HG02840 (cell line): ENCODE data around the gene LRRC28.

Source experiments
- ATAC-seq: cut with Tn5 transposase; IDR thresholded peaks from one replicate; pipeline ENCODE4 v1.9.1; 2021; ENCODE audit warnings: mild to moderate bottlenecking, moderate library complexity, moderate number of reproducible peaks; ENCODE audit not compliant: unreplicated experiment, low FRiP score

Gene LRRC28

GRCh38 chr15:99296386-99296785 lies 45.1 kb downstream of the LRRC28 start:
- no peak for ATAC-seq

- no peak for ATAC-seq
Observed at GRCh38 chr15:99303907-99304306, 52.6 kb downstream of the LRRC28 start.

DNA sequence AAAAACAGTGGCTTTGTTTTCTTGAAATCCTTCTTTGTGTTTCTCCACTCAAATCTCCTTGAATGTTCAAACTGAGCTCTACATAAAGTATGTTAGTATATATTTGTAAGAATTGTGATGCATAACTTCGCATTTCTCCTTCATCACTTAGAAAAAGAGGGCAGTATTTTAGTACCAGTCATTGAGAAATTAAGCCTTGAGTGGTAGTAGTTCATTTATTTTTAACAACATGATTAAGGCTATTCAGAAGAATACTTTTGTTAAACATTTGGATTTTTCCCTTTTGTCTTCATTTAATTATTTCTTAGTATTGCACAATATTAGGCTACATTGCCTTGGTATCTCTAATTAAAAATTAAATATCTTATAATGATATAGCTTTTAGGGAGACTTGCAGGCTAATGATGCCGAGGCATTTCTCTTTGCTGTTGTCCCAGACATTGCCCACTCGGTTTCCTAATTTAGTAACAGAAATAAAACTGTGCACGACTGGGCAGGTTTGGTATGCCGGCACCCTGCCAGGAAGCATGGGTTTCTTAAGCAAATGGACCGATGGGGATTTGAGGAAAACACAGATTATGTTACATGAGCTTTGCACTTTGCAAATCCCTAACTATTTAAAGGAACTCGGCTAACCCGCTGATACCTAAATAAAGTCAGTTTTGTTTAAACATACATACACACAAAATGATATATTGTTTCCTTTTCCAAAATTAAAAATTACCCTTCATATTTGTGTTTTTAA lies 54.7 kb downstream of the LRRC28 start:
- ATAC-seq: no peak

DNA sequence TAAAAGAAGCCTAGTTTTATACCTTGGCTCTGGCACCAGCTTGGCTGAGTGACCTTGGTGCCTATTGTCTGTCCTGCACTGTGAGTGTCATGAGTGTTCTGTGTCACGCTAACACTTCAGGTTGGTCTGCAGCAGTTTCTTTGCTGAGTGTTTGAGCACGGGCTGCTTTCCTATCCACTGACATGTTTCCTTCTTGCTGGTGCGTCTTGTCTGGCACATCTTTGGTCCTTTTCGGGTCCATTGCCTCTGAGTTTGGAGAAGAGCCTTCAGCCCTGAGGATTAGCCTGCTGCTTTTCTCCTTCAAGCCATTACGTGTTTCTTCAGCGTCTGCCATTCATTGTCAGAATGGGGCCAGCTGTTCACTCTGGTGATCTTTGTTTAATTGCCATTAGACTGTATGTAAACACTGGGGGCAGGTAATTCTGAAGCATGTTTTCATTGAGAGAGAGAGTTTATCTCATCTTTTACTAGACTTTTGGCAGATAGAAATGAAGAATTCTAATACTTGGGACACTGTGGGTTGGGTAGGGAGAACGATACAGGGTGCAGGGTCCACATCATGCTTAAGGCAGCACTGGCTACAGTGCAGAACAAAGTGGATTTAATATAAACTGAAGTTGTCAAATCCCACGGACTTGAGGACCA lies 55.5 kb downstream of the LRRC28 start:
- no peak for ATAC-seq

- no peak for ATAC-seq
Observed at GRCh38 chr15:99307735-99308134, 56.5 kb downstream of the LRRC28 start.

DNA sequence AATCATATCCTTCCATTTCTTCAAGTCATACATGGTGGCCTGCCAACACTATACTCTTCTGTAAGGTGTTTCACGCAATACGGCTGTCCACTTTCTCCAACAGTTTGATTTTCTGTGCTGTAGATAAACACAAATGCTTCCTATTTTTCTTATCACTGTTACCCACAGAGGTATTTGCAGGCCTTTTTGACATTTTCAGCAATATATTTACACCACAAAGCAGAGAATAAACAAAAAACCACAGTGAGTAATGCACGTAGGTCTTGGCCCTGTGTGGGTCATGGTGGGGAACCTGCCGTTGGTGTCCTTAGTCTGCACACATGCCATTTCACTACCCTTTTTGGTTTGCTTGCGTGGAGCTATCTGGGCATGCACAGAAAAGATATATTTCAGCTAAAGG lies 59.5 kb downstream of the LRRC28 start:
- ATAC-seq: no peak

DNA sequence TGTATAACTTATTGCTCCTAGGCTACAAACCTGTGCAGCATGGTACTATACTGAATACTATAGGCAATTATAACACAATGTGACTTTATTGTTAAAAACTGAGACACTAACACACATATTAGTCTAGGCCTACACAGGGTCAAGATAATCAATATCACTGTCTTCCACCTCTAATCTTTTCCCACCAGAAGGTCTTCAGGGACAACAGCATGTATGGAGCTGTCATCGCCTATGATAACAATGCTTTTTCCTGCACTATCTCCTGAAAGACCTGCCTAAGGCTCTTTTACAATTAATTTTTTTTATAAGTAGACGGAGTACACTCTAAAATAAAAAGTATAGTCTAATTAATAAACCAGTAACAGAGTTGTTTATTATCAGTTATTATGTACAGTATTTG lies 60.9 kb downstream of the LRRC28 start:
- ATAC-seq: no peak

GRCh38 chr15:99312794-99313193 lies 61.5 kb downstream of the LRRC28 start:
- ATAC-seq: no peak

- ATAC-seq: no peak
Observed at GRCh38 chr15:99315636-99316035, 64.4 kb downstream of the LRRC28 start.

DNA sequence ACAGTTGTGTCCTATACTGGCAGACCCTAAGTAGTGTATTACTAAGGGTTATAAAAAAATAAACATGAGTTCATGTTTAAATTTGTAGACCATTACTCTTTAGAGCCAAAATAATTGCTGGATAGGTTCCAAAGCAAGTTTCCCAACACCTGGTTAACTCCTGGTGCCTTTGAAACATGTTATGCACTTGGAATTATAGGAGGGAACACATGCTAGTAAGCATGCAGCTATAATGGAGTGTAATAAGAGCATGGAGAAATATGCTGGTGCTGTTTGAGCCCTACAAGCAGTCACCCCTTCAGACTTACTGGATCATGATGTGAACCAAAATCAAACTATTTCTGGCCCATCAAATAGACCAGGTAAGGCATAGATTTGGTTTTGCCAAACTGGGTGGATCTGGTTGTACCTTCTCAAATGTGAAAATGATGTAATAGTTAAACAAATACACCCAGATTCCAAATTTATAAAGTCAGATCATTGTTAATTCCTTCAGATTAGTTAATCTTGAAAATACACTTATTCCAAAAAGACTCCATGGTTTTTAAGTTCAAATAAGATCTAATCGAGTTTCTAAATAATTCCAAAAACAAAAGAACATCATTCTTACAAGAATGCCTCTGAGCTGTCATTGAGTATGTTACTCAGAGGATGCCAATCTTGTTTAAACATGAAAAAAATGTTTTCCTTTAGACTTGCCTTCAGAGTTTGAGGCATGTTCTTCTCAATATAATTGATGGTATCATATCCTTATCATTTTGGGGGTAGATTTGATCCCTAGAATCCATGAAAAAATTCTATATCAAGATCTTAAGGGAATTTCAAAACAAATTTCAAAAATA lies 69.3 kb downstream of the LRRC28 start:
- ATAC-seq: no peak

DNA sequence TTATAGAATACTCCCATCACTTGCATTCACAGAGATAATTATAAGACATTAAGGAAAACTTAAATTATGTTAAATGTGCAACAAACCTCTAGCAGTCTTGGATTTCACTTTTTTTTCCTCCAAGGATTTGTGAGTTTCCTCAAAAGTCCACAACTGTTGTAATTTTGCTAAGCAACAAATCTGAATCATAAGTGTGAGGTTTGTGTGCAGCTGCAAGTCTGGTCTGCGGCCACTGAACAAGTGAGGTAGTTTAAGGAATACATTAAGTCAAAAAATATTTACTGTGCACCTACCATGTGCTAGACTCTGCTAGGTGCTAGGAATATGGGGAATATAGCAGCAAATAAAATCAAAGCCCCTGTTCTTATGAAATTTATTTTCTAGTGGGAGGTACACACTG lies 70.2 kb downstream of the LRRC28 start:
- ATAC-seq: no peak

GRCh38 chr15:99322643-99323405 lies 71.5 kb downstream of the LRRC28 start:
- ATAC-seq: no peak

DNA sequence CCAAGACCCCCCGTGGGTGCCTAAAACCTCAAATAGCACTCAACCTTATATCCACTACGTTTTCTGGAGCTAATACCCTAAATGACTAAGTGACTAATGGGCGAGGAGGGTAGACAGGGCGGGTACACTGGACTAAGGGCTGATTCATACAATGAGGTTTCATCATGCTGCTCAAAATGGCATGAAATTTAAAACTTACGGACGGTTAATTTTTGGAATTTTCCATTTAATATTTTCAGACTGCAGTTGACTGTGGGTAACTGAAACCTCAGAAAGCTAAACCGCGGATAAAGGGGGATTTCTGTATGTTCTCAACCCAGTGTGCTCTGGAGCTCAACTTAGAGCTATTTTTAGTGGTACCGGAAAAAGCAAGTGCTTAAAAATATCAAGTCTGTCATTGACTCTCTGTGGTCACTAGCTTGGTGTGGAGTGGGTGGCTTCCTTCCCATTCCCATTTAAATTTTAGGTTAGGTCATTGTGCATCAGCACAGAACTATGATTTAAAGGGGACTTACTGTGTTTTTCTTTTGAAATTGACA lies 72.9 kb downstream of the LRRC28 start:
- peak; percentile 79 for ATAC-seq

DNA sequence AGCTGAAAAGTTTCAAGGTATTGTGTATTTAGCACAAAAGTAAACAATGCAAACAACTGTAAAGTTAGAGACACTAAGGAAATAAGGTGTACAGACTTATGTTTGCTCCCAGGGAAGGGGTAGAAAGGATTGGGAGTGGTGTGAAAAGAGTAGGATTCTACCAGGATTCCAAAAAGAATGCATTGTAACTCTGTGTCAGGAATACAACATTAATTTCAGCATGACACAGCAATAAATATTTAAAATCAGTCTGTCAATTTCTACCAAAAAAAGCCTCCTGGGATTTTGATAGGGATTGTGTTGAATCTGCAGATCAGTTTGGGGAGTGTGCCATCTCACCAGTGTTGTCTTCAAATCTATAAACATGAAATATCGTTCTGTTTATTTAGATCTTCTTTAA lies 73.4 kb downstream of the LRRC28 start:
- peak; percentile 4 for ATAC-seq

DNA sequence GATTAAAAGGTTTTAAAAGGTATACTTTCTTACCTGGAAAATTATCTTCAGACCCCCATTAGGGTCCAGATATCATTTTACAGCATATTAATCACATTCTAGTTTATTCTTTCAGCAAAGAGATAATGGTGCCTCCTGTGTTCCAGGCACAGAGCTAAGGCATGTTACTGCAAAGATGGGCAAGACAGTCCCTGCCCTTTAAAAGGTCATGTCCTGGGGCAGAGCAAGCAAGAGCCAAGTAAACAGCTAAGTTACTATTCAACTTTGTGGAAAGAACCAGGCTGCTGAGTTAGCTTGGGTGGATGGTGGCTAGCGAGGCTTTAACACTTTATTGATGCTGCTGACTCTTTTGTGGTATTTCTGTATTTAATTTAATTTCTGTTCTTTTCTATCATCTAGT lies 75.0 kb downstream of the LRRC28 start:
- no peak for ATAC-seq

GRCh38 chr15:99328106-99329072 lies 77.1 kb downstream of the LRRC28 start:
- no peak for ATAC-seq

- no peak for ATAC-seq
Observed at GRCh38 chr15:99331381-99331780, 80.1 kb downstream of the LRRC28 start.

DNA sequence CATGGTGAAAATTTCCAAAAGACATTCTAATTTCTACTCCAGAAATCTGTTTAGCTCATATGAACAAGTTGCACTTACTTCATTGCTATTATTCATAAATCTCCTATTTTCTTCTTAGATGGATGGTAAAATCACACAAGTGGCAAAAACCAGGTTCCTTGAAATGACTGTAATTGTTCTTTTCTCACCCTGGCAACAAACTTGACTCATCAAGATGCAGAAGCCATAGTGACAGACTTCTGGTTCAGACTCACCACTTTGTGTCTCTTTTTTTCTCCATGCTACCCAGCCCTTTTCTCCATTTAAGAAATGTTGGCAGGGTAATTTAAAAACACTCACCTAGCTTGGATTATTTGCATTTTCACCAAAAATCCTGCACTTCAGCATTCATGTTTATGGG lies 82.1 kb downstream of the LRRC28 start:
- no peak for ATAC-seq

- ATAC-seq: no peak
Observed at GRCh38 chr15:99333981-99334380, 82.7 kb downstream of the LRRC28 start.
